Smooth muscle cell (in vitro differentiated cells): ENCODE measurements around the gene CEND1. TPM values are rescaled to one million over a fixed set of nuclear protein-coding genes. Genes with fewer than 3 reads are reported as not detected.

Experiments used
- DNase-seq: peaks from one replicate; lab custom pipeline; 2025; ENCODE audit not compliant: unreplicated experiment; lab: John Stamatoyannopoulos, UW
- H2AFZ ChIP-seq: fragments of 200-600 bp; sonication (generic); 2 replicates; pipeline ENCODE4 v1.6.0; 2016; ENCODE audit warnings: antibody characterized with exemption, low read depth, mild to moderate bottlenecking
- H3F3A ChIP-seq: fragments of 200-600 bp; sonication (generic); 2 replicates; pipeline ENCODE4 v1.6.0; 2017; ENCODE audit warnings: antibody characterized with exemption, low read depth
- H3K27ac ChIP-seq: fragments of 200-600 bp; sonication (generic); 2 replicates; pipeline ENCODE4 v1.5.1; 2016; ENCODE audit warnings: low read depth, mild to moderate bottlenecking
- H3K27me3 ChIP-seq: fragments of 200-600 bp; sonication (generic); 2 replicates; pipeline ENCODE4 v1.6.1; 2016; ENCODE audit warnings: low read depth, mild to moderate bottlenecking
- H3K36me3 ChIP-seq: fragments of 200-600 bp; sonication (generic); 2 replicates; pipeline ENCODE4 v1.5.1; 2016; ENCODE audit warnings: low read depth
- H3K4me1 ChIP-seq: fragments of 200-600 bp; sonication (generic); 2 replicates; pipeline ENCODE4 v1.5.1; 2016; ENCODE audit warnings: low read depth
- H3K4me2 ChIP-seq: fragments of 200-600 bp; sonication (generic); 2 replicates; pipeline ENCODE4 v1.6.0; 2016; ENCODE audit warnings: mild to moderate bottlenecking
- H3K4me3 ChIP-seq: fragments of 200-600 bp; sonication (generic); 2 replicates; pipeline ENCODE4 v1.5.1; 2016; ENCODE audit warnings: mild to moderate bottlenecking
- H3K79me2 ChIP-seq: fragments of 200-600 bp; sonication (generic); 2 replicates; pipeline ENCODE4 v1.6.0; 2016; ENCODE audit warnings: low read depth, mild to moderate bottlenecking
- H3K9ac ChIP-seq: fragments of 200-600 bp; sonication (generic); 2 replicates; pipeline ENCODE4 v1.6.0; 2016; ENCODE audit warnings: low read depth
- H3K9me3 ChIP-seq: fragments of 200-600 bp; sonication (generic); replicated peaks from 2 replicates; pipeline ENCODE4 v1.5.1; 2016; ENCODE audit warnings: low read depth
- H4K20me1 ChIP-seq: fragments of 200-600 bp; sonication (generic); 2 replicates; pipeline ENCODE4 v1.6.0; 2016; ENCODE audit warnings: low read depth
- WGBS: methylation state at CpG from one replicate; pipeline ENCODE4 v1.1.7; 2016; ENCODE audit warnings: low lambda C conversion rate; 5-methylcytosine and 5-hydroxymethylcytosine counted together
- polyA plus RNA-seq: library from polyadenylated mRNA; unstranded; fragments of >200 nt; fragmentation: Nextera tagmentation; extraction: Ambion mirVana; gene quantifications from 2 replicates; pipeline ENCODE4 v1.2.1, GENCODE V29; 2016
- total RNA-seq: library from RNA; depleted of rRNA; stranded (reverse); fragments of >200 nt; gene quantifications from 2 replicates; pipeline ENCODE4 v1.2.3, GENCODE V29; 2014
- TF ChIP-seq, protein P1 (sequence below): fragments of 200-600 bp; sonication (generic); IDR thresholded peaks from 2 replicates; pipeline ENCODE4 v1.5.1; 2017; ENCODE audit warnings: borderline replicate concordance, mild to moderate bottlenecking, antibody characterized with exemption; ENCODE audit not compliant: insufficient read depth, poor library complexity, severe bottlenecking

Gene CEND1
- total and polyA plus RNA-seq, 2 experiments from 2014 or later, result 0.13 TPM; not detected in 1

DNA sequence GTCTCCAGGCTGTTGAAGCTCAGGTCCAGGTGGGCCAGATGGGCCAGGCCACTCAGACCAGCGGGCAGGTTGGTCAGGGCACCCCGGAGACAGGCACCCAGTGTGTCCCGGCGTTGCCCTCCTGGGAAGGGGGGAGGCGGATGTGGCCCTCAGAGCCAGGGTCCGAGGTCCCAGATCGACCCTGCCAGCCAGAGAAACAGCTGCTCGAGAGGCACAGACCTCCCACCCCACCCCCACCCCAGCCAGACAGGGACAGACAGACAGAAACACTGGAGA, 13.5 kb upstream of the CEND1 start:
- Histone ChIP-seq H3K27ac (no peak overlapping the region), H3K4me3 (no peak overlapping the region), H3K27me3 (no peaks in the 10 kb centered on the region), H4K20me1 (no peaks in the 10 kb centered on the region), H3K4me1 (peaks cover 12% of the 10 kb centered on the region), H3K4me2 (peak overlapping the region; percentile 98), H3K36me3 (no peaks in the 10 kb centered on the region), H3K79me2 (peaks cover 11% of the 10 kb centered on the region), H3K9me3 (no peaks in the 10 kb centered on the region), H3F3A (no peaks in the 10 kb centered on the region), H3K9ac (no peak overlapping the region), H2AFZ (no peak overlapping the region)
- DNase-seq, result no peak
- TF ChIP-seq, protein P1, sequence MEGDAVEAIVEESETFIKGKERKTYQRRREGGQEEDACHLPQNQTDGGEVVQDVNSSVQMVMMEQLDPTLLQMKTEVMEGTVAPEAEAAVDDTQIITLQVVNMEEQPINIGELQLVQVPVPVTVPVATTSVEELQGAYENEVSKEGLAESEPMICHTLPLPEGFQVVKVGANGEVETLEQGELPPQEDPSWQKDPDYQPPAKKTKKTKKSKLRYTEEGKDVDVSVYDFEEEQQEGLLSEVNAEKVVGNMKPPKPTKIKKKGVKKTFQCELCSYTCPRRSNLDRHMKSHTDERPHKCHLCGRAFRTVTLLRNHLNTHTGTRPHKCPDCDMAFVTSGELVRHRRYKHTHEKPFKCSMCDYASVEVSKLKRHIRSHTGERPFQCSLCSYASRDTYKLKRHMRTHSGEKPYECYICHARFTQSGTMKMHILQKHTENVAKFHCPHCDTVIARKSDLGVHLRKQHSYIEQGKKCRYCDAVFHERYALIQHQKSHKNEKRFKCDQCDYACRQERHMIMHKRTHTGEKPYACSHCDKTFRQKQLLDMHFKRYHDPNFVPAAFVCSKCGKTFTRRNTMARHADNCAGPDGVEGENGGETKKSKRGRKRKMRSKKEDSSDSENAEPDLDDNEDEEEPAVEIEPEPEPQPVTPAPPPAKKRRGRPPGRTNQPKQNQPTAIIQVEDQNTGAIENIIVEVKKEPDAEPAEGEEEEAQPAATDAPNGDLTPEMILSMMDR, result no peak
- WGBS, result 98% methylated on average over 8 of the region's 8 CpGs

DNA sequence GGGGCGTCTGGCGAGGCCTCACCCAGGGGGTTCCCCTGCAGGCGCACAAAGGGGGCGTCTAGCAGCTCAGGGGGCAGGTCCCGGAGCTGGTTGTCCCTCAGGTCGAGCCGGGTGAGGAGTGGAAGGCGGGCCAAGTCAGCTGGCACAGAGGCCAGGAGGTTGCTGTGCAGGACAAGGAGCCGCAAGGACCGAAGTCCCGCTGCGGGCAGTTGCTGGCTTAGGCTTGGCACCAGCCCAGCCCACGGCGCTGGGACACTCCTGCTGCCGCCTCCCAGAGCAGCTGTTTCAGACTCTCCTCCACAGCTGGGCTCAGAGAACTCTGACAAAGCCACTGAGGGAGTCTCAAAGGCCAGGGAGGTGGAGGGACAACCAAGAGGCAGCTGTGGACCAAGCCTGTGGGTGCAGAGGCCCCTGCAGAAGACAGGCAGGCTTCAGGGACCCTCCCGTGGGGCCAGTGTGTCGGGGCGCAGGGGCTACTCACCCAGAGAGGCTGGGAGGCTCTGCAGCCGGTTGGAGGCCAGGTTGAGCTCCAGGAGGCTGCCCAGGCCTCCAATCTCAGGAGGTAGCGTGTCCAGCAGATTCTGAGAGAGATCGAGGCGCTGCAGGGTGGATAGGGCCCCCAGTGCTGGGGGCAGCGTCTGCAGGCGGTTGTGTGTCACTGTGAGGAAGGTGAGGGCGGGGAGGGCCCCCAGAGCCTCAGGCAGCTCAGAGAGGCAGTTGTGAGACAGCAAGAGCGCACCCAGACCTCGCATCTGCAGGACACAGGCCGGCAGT, 13.0 kb upstream of the CEND1 start:
- Histone ChIP-seq H3K9me3 (no peaks in the 10 kb centered on the region), H3K4me1 (peaks cover 10% of the 10 kb centered on the region), H2AFZ (no peak overlapping the region), H3K9ac (no peak overlapping the region), H3K36me3 (no peaks in the 10 kb centered on the region), H3K4me2 (no peak overlapping the region), H4K20me1 (no peaks in the 10 kb centered on the region), H3K4me3 (no peak overlapping the region), H3K27me3 (no peaks in the 10 kb centered on the region), H3K27ac (no peak overlapping the region), H3K79me2 (peaks cover 5% of the 10 kb centered on the region), H3F3A (no peaks in the 10 kb centered on the region)
- TF ChIP-seq, protein P1, result no peak
- DNase-seq, result no peak
- WGBS, result 96% methylated on average over 28 of the region's 28 CpGs

DNA sequence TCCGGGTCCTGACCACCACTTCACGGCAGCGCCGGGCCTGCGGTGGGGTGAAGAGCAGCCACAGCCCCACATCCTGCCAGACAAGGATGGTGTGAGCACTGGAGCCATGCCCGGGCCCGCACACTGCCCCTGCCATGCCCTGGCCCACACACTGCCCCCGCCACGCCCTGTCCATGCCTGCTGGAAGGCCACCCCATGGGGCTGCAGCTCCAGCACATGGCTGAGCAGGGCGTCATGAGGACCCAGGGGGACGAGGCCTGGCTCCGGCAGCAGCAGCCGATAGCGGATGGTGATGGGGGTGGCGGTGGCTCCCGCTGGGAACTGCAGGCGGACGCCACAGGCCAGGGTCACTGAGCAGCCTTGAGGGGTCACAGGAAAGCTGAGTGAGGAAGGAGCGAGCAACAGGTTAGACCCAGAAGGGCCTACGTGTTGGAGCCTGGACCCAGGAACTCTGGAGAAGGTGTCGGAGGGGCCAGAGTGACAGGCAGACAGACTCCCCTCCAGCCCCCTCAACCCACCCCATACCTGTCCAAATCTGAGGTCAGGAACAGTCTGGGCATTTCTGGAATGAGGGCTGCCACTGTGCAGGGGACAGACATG, 12.2 kb upstream of the CEND1 start:
- no peaks in the 10 kb centered on the region for H3K79me2 ChIP-seq
- H2AFZ ChIP-seq, result no peak overlapping the region
- H3K4me1 ChIP-seq, result peaks cover 10% of the 10 kb centered on the region
- H3F3A ChIP-seq, result no peaks in the 10 kb centered on the region
- TF ChIP-seq, protein P1, result no peak
- no peak overlapping the region for H3K4me3 ChIP-seq
- no peaks in the 10 kb centered on the region for H3K36me3 ChIP-seq
- no peak overlapping the region for H3K27ac ChIP-seq
- WGBS, result 98% methylated on average over 21 of the region's 21 CpGs
- H3K4me2 ChIP-seq, result no peak overlapping the region
- H3K9me3 ChIP-seq, result no peaks in the 10 kb centered on the region
- peaks cover under 1% of the 10 kb centered on the region for H4K20me1 ChIP-seq
- H3K27me3 ChIP-seq, result no peaks in the 10 kb centered on the region
- no peak overlapping the region for H3K9ac ChIP-seq
- DNase-seq, result no peak
